Measurements from ENCODE around the gene GZF1.

The GZF1 gene

GRCh38 chr20:23393996-23394775, 32.2 kb downstream of the GZF1 start:
- no peak overlapping the region for H3K27ac ChIP-seq
- TF ChIP-seq ZFX (IDR thresholded peaks at IDR 0.05; ENCODE audit: borderline replicate concordance) (no peak), CTCF (IDR thresholded peaks at IDR 0.05) (no peak)

GRCh38 chr20:23396950-23397627, 35.1 kb downstream of the GZF1 start:
- H3K27ac ChIP-seq = no peak overlapping the region
- no peak for TF ChIP-seq ZFX (IDR thresholded peaks at IDR 0.05; ENCODE audit: borderline replicate concordance)
- no peak for TF ChIP-seq CTCF (IDR thresholded peaks at IDR 0.05)

GRCh38 chr20:23397961-23398360, 36.0 kb downstream of the GZF1 start:
- no peak overlapping the region for H3K27ac ChIP-seq
- TF ChIP-seq ZFX (IDR thresholded peaks at IDR 0.05; ENCODE audit: borderline replicate concordance) = no peak
- TF ChIP-seq CTCF (IDR thresholded peaks at IDR 0.05) = no peak

GRCh38 chr20:23399568-23400241, 37.7 kb downstream of the GZF1 start:
- TF ChIP-seq CTCF (IDR thresholded peaks at IDR 0.05) (no peak), ZFX (IDR thresholded peaks at IDR 0.05; ENCODE audit: borderline replicate concordance) (no peak)
- no peak overlapping the region for H3K27ac ChIP-seq

- TF ChIP-seq CTCF (IDR thresholded peaks at IDR 0.05) (no peak), ZFX (IDR thresholded peaks at IDR 0.05; ENCODE audit: borderline replicate concordance) (no peak)
- H3K27ac ChIP-seq = no peak overlapping the region
Measured at GRCh38 chr20:23401051-23401450, 39.1 kb downstream of the GZF1 start.

- TF ChIP-seq CTCF (IDR thresholded peaks at IDR 0.05) (no peak), ZFX (IDR thresholded peaks at IDR 0.05; ENCODE audit: borderline replicate concordance) (no peak)
- H3K27ac ChIP-seq = no peak overlapping the region
Measured at GRCh38 chr20:23403751-23404150, 41.8 kb downstream of the GZF1 start.
